ENCODE data around the gene PPDPF.
"Not testable (repeated sequence)": the region's sequence is repeated elsewhere in the genome, so short reads cannot be mapped to it uniquely, and the experiment has no call there.

The PPDPF gene

DNA sequence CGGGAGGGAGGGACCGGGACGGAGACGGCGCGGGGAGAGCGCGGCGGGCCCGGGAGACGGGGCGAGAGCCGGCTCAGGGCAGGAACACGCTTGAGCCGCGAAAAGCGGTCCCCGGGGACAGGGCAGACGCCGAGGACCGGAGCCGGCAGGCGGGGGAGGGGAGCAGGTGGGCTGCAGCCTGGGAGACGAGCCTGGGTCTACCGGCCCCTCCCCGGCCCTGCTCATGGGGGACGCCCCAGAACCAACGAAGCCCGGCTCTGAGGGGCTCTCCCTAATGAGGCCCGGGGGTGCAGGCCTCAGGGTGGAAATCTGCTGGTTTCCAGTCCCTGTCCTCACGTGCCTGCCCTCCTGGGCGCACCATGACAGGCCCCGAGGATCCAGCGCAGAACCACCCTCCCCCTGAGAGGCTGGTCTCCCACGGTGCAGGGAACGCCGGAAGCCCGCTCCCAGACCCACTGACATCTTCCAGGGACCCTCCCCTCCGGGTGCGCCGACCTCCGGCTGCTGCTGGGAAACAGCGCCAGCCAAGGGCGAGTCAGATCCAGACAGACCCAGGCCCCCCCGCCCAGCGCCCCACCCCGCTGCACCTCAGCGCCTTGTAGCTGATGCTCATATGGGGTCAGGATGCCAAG is 21.1 kb upstream of the PPDPF start:
- no peak for DNase-seq (ENCODE audit: low read depth in 2 of 3, low spot score in 1 of 3)

DNA sequence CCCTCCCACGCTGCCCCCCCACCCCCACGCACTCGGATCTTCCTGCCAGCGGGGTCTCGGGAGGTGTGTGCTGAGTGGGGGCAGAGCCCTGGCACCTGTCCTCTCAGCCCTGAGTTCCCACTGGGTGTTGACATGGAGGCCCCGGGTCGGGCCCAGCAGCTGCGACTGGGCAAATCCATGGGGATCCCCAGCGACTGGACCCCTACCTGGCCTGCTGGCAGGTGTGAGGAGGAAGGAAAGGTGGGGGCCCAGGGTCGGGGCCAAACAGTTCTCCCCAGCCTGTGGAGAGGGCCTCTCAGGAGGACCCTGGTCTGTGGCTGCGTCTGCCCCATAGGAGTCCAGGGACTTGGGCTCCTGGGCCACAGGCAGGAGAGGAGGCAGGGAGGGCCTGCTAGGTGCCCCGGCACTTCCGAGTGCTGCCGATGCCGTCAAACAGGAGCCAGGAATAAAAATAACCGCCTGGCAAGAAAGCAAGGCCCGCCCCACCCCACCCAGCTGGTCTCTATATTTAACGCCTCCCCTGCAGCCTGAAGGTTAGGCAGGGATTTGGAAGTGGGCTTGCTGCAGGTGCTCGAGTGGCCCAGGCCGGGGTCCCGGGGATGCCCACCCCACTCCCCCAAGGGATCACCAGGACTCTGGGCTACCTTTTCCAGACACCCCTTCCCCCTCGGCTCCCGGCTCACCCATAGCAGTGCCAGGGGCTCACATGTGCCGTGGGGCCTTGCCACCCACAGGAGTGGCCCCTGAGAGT is 20.2 kb upstream of the PPDPF start:
- DNase-seq (ENCODE audit: low read depth in 2 of 3, low spot score in 1 of 3) = no peak

DNA sequence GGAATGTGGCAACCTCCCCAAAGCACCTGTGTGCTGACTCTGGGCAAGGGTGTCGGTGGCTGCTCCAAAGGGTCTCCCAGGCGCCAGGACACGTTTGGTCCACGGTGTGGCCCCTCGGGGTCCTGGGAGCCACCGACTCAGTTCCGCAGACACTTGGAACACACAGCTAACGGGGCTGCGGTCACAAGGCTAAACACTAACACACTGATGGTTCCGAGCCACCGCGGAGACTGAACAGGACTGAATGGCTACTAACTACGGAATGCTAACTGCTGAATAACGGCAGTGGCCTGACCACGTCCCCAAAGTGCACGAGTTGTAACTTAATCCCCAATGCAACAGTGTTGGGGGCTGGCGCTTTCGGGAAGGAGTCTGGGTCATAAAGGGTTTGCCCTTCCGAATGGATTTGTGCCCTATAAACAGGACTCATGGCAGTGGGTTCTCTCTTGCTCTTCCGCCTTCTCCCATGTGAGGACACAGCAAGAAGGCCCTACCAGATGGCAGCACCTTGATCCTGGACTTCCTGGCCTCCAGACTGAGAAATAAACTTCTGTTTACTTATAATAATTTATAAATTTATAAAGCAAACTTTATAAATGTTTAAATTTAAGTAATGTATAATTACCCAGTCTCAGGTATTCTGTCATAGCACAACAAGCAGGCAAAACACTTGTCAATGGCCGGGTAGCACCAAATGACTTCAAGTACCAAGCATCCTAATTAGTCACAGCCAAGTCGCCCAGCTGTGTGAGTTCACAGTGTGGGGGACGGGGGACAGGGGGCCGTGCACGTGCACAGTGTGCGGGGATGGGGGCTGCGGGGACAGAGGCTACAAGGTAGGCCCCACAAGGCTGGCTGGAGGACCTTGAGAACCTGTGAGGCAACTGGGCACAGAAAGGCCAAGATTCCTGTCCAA is 19.4 kb upstream of the PPDPF start:
- DNase-seq (ENCODE audit: low read depth in 2 of 3, low spot score in 1 of 3) = no peak

DNA sequence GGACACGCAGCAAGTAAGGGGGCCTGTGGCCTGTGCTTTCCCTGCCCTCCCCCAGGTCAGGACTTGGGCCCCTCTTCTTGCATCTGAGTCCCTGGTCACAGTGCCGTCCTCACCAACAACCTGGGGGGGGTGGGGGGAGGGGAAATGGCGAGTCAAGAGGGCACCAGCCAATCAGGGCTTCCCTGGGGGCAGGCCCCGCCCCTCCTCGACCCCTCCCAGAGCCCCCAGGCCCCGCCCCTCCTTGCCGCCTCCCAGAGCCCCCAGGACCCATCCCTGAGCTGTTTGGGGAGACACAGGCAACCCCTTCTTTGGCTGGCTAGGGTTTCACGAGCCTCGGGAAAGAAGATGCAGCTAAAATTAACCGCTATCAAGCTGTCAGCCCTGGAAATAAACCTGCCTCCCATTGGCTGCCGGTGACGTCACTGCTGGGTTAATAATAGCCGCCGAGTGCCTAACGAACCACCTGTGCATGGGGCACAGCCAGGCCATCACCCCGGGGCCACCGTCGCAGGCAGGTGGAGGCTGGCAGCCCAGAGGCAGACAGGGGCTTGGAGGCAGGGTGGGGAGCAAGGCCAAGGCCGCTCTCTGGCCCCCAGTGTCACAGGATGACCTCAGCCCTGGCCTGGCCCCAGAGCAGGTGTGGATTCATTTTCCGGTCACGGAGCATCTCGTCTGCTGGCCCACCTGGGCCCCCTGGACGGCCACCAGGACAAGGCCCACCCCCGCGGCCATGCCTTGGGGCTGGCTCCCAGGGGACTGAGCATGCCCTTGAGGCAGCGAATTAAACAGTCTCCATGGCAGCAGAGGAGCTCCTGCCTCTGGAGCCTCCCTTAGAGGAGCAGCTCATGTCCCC is 18.5 kb upstream of the PPDPF start:
- DNase-seq (ENCODE audit: low read depth in 2 of 3, low spot score in 1 of 3) = no peak

DNA sequence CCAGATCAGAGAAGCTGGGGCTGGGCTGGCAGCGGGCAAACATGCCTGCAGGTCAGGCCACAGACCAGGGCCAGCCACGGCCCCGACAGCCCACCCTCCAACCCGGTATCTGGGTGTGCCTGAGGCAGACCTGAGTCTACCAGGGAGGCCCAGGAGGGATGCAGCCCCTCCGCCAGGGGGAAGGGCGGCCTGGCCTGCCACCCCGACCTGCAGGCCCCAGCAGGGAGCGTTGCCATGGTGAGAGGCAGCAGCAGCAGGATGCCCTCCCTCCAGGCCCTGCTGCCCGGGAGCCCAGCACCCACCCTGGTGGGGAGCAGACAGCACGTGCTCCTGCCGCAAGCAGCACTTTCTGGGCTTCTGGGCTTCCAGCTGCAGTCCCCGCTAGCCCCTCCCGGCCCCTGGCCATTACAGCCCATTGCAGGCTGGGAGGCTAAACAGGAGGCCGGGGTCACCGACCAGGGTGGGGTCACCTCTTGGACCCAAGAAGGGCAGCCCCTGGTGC is 17.8 kb upstream of the PPDPF start:
- no peak for DNase-seq (ENCODE audit: low read depth in 2 of 3, low spot score in 1 of 3)

DNA sequence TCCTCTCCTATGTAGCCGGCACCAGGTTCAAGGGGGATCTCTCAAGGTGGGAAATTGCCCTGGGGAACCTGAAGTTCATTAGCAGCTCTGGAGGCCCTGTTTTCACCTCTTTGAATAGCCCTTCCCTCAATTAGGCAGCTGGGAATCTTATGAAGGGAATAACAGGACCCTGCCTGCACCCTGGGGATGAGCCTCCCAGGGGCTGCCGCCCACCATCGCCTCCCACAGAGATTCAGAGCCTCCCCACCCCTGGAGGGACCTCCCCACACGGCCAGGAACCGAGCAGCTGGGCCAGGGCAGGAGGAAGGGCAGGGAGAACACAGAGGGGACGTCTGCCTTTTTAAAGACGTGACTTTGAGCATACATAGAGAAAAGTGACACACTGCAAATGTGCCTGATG is 17.0 kb upstream of the PPDPF start:
- DNase-seq (ENCODE audit: low read depth in 2 of 3, low spot score in 1 of 3) = no peak

DNA sequence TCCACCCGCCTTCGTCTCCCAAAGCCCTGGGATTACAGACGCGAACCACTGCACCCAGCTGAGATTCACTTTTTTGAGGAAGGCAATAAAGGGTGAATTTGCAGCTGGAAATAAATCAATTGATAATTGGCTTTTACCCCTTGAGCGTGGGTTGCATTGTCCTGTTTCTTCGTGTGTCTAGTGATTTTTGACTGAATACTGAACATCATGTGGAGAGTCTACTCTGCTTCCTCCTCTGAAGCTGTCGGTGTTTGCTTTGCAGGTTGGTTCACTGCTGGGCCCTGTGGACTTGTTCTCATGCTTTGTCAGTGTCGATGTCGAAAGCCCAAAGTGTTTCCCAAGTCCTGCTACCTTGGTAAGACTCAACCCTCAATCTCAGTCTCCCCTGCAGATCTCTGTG is 15.9 kb upstream of the PPDPF start:
- DNase-seq (ENCODE audit: low read depth in 2 of 3, low spot score in 1 of 3) = no peak

DNA sequence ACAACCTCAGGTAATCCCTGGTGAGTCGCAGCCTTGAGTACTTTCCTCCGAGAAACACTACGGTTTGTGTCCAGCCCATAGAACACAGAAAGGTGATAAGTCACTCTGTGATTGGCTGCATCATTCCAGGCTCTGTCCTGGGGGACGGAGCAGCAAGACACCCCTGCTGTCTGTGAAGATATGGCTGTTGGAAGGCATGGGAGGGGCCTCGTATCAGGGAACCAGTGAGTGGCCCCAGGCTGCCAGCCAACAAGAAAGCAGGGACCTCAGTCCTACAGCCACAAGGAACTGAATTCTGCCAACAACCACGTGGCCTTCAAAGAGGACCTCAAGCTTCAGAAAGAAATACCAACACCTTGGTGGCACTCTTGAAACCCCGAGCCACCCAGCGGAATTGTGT is 15.3 kb upstream of the PPDPF start:
- no peak for DNase-seq (ENCODE audit: low read depth in 2 of 3, low spot score in 1 of 3)

DNA sequence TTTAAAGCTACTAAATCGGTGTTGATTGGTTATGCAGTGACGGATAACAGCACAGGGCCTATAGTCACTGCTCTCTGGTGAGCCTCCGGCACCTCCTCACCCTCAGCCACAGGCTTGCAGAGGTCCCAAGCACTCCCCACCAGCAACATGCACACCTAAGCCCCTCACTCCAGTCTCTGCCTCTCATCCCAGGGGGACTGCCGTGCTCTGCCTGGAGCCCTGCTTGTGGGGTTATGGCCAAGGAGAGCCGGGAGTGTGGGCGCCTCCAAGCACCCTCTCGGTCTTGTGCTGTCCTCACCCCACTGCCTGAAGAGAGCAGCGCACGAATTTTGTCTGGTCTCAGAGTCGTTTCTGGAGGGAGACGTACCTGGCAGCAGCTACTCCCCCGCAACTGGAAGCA is 14.8 kb upstream of the PPDPF start:
- DNase-seq (ENCODE audit: low read depth in 2 of 3, low spot score in 1 of 3) = no peak

DNA sequence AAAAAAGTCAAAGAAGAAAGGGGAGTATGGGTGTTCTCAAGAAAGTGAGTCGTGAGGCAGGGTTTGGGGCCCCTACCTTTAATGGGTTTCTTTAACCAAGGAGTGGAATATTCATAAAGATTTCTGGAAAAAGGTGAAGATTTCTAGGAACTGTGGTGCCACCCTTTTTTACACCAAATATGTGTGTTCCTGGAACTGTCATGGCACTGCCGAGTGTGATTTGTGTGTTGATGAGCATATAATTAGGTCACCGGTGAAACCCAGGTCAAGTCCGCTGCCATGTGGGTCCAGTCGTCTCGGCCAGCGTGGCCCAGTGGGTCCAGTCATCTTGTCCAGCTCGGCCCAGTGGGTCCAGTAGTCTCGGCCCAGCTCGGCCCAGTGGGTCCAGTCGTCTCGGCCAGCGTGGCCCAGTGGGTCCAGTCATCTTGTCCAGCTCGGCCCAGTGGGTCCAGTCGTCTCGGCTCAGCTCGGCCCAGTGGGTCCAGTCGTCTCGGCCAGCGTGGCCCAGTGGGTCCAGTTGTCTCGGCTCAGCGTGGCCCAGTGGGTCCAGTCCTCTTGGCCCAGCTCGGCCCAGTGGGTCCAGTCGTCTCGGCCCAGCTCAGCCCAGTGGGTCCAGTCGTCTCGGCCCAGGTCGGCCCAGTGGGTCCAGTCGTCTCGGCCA is 13.4 kb upstream of the PPDPF start:
- no peak for DNase-seq (ENCODE audit: low read depth in 2 of 3, low spot score in 1 of 3)

DNA sequence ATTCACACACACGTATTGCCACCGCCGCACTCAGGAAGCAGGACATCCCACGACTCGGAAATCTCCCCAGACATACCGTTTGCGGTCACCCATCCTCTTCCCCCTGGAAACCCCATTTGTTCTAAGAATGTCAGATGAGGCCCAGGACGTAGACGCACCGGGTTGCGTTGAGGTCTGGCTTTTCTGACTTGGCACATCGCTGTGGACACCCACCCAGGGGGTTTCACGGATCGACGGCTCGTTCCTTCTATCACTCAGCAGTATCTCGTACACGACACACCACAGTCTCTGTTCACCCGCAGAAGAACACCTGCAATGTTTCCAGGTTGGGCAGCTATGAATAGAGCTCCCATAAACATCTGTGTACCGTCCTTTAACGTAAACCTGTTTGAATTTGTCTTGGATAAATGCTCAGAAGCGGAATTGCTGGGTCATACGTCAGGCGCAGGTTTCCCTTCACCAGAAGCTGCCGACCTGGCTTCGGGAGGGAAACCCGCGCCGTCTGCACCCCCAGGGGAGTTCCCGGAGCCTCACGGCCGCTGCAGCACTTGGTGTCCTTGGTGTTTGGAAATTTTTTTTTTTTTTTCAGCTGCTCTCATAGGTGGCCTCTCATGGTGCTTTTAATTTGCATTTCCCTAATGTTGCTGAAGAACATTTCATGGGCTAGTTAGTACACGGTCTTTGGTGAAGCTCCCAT is 12.3 kb upstream of the PPDPF start:
- DNase-seq (ENCODE audit: low read depth in 2 of 3, low spot score in 1 of 3) = no peak

DNA sequence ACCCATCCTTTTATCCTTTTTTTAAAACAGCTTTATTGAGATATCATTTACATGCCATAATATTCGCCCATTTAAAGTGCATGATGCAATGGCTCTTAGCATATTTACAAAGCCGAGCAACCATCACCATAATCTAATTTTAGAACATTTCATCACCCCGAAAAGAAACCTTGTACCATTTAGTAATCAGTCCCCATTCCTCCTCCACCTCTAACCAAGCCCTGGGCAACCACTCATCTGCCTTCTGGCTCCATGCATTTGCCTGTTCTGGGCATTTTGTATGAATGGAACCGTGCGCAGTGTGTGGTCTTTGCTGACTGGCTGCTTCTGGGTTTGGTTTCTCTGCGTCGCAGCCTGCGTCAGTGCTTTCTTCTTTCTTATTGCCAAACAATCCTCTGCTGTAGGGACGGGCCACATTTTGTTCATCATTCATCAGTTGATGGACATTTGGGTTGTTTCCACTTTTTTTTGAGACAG is 11.4 kb upstream of the PPDPF start:
- DNase-seq (ENCODE audit: low read depth in 2 of 3, low spot score in 1 of 3) = no peak

DNA sequence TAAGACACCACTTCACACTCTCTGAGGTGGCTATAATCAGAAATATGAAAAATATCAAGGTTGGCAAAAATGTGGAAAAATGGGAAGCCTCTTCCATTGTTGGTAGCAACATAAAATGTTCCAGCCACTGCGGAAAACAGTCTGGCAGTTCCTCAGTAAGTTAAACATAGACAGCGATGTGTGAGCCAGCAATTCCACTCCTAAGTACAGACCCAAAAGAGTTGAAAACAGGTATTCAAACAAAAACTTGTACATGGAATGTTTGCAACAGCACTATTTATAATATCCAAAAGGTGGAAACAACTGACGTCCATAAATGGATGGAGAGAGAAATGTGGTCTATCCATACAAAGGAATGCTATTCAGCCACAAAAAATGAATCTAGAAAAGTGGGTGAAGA is 7.4 kb upstream of the PPDPF start:
- no peak for DNase-seq (ENCODE audit: low read depth in 2 of 3, low spot score in 1 of 3)

DNA sequence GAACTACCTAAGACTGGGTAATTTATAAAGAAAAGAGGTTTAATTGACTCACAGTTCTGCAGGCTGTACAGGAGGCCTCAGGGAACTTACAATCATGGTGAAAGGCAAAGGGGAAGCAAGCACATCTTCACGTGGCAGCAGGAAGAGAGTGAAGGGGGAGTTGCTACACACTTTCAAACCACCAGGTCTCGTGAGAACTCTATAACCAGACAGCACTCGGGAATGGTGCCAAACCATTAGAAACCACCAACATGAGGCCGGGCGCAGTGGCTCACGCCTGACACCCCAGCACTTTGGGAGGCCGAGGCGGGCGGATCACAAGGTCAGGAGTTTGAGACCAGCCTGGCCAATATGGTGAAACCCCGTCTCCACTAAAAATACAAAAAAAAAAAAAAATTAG is 6.0 kb upstream of the PPDPF start:
- DNase-seq (ENCODE audit: low read depth in 2 of 3, low spot score in 1 of 3) = not testable (repeated sequence)

DNA sequence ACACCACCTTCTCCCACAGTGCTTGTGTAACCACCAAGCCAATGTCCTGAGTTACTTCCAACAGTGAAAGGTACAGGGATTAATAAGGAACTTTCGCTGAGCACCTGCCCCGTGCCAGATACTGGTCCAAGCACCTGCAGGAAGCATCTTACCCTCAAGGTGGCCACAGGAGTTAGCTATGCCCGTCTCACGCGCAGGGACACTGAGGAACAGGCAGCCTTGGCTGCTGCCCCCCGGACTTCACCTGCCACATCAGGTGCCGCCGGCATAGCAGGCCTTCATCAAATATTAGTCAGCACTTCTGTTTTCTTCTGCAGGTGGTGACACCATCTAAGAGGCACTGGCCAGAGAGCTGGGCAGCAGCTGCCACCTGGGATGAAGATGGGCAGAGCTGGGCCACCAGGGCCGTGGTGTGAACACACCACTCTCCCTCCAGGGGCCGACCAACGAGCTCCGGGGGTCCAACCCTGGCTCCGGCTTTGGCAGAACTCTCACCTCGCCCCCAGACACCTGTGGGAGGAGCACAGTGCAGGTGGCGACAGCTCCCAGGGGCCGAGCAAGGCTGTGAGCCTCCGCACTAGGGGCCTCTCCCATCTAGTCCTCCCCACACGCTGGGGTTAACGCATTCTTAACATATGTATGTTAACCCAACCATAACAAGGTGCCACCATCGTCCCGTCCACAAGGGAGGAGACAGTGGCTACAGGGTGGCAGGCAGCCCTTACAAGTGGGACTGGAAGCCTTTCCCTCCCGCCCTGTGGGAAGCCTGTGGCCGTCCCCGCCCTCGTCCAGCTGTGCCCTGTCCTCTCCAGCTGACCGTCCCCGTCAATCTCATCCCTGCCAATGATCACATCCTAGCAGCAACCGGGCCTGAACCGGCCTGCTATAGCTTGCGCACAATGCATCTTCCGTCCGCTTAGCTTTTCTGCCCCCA is 2.9 kb upstream of the PPDPF start:
- DNase-seq (ENCODE audit: low read depth in 2 of 3, low spot score in 1 of 3) = no peak

DNA sequence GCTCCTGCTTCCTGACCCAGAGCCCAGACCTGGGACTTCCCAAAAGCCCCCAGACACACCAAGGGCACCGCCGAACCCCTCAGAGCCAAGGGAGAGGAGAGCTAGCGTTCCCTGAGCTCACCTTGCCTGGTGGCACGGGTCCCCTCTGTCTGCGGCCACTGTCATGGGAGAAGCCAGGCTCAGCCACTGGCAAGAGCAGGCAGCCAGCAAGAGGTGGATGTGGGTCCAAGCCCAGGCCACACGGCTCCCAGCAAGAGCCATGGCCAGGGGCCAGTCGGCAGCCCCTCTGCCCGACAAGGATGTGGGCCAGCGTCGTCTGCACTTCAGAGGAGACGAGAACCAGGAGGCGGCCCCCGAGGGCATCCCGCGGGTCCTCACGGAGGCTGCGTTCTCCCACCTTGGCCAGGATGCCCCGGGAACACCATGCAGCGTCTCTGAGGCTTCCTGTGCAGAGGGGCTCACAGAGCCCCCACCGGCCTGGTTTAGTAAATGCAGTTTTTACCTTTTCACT is 2.2 kb upstream of the PPDPF start:
- DNase-seq (ENCODE audit: low read depth in 2 of 3, low spot score in 1 of 3) = no peak

DNA sequence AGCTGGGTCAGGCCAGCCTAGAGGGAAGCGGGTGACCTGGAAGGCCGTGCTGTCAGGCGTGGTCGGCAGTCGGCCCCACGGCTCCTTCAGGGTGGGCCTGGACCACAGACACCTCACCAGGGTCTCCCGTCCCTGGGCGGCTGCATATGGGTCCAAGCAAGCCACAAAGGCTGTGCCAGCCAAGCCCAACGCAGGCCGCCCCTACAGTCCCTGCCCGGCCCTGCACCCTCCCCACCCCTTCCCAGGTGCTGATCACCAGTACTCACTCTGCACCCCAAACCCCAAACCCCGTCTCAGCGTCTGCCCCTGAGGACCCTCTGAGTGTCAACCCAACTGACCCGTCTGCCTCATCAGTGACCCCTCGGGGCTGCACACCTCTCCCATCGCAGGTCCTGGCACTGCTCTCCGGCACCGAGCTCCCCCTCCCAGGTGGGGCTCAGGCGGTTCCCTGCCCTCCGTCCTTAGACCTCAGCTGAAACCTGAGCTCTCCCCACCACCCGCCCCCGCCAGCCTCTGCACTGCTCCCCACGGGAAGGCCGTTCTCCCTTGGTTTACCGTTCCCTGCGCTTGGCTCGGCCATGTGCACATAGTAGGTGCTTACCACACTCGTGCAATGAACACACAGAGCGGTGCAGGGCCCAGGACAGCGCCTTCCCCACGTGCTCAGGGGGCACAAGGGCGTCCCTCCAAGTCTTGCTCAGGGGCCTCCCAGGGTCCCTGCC is 1.5 kb upstream of the PPDPF start:
- DNase-seq (ENCODE audit: low read depth in 2 of 3, low spot score in 1 of 3) = no peak

Data from stimulated activated CD4-positive, alpha-beta T cell treated with anti-CD3 and anti-CD28 coated beads, Interleukin-12 subunit alpha, Interleukin-12 subunit beta, amount 100 ng/mL, for 48 hours (primary cell).